Thymus (tissue), 11 donors: ENCODE data around the gene TMEM92. TPM values are rescaled to one million over a fixed set of nuclear protein-coding genes. Genes with fewer than 3 reads are reported as not detected.
"Not testable (repeated sequence)": the region's sequence is repeated elsewhere in the genome, so short reads cannot be mapped to it uniquely, and the experiment has no call there.

Experiments
- DNase-seq, 9 donors: peaks; one replicate each; pipeline ENCODE4 v3.0.0-alpha.2; 2013; ENCODE audit warnings: low spot score in 9 of 9, low read depth in 6 of 9, missing footprints in 1 of 9
- H3K27ac ChIP-seq, 2 donors: one replicate each; pipeline ENCODE4 v1.5.1; 2013; ENCODE audit warnings: control low read depth in 1 of 2, low read depth in 1 of 2, low read length in 1 of 2, mild to moderate bottlenecking in 1 of 2, moderate library complexity in 1 of 2
- H3K27me3 ChIP-seq, 2 donors: one replicate each; pipeline ENCODE4 v1.5.1; 2013; ENCODE audit warnings: low read length in 1 of 2; ENCODE audit not compliant: control insufficient read depth in 2 of 2, insufficient read depth in 1 of 2
- H3K36me3 ChIP-seq, 2 donors: one replicate each; pipeline ENCODE4 v1.5.1; 2013; ENCODE audit warnings: low read length in 1 of 2, mild to moderate bottlenecking in 1 of 2, moderate library complexity in 1 of 2; ENCODE audit not compliant: control insufficient read depth in 2 of 2, insufficient read depth in 2 of 2
- H3K4me1 ChIP-seq, 2 donors: one replicate each; pipeline ENCODE4 v1.5.1; 2013; ENCODE audit warnings: low read length in 2 of 2; ENCODE audit not compliant: control insufficient read depth in 2 of 2, insufficient read depth in 2 of 2
- H3K4me3 ChIP-seq, 2 donors: one replicate each; pipeline ENCODE4 v1.5.1; 2013; ENCODE audit warnings: low read length in 2 of 2, control low read depth in 1 of 2, mild to moderate bottlenecking in 1 of 2
- H3K9me3 ChIP-seq, 2 donors: one replicate each; pipeline ENCODE4 v1.5.1; 2013; ENCODE audit warnings: low read length in 1 of 2, mild to moderate bottlenecking in 1 of 2; ENCODE audit not compliant: control insufficient read depth in 2 of 2, insufficient read depth in 1 of 2
- WGBS: extraction: QIAGEN DNeasy Blood & Tissue Kit; methylation state at CpG from one replicate; pipeline ENCODE4 v1.1.7; 2013; 5-methylcytosine and 5-hydroxymethylcytosine counted together
- polyA plus RNA-seq: library from polyadenylated mRNA; stranded (reverse); fragments of 200-250 nt; gene quantifications from one replicate; pipeline ENCODE4 v1.2.3, GENCODE V29; 2013
- total RNA-seq: library from RNA; stranded (reverse); fragments of 120-200 nt; gene quantifications from one replicate; pipeline ENCODE4 v1.2.4, GENCODE V29; 2013
- donor health status: healthy.

The TMEM92 gene
- total and polyA plus RNA-seq, 2 donors: 0.09 TPM

- WGBS: 74% methylated on average over 8 of the region's 8 CpGs
- Histone ChIP-seq H3K4me3 (no peak overlapping the region), H3K4me1 (peaks cover 0 to 8% of the 10 kb centered on the region in 2 donors), H3K36me3 (no peaks in the 10 kb centered on the region), H3K27ac (peak overlapping the region in 1 of 2 donors; percentile 48), H3K9me3 (no peaks in the 10 kb centered on the region), H3K27me3 (no peaks in the 10 kb centered on the region)
- DNase-seq: no peak
Observed at GRCh38 chr17:50289991-50290702, 15.9 kb downstream of the TMEM92 start.

DNA sequence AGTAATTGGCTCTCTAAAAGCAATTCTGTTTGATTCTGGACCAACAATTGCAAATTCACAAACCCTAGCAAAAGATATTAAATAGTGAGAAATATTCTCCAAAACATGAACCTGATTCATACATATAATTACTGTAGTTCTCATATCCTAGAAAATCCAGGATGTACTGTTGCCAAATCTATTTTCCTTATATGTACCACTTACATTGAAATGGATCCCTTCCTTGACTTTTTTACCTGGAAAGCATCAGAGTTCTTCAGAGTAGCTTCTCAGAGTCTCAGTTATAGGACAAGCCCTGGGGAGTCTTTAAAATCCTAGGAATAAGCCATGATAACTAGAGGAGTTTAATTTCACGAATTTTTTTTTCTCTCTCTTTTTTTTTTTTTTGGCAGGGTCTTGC lies 16.7 kb downstream of the TMEM92 start:
- no peaks in the 10 kb centered on the region for H3K9me3 ChIP-seq
- WGBS: 91% methylated on average over 1 of the region's 1 CpG

GRCh38 chr17:50292465-50292864 lies 18.2 kb downstream of the TMEM92 start:
- no peaks in the 10 kb centered on the region for H3K36me3 ChIP-seq
- H3K4me1 ChIP-seq: peaks cover 0 to 8% of the 10 kb centered on the region in 2 donors
- WGBS: 82% methylated on average over 3 of the region's 3 CpGs
- DNase-seq: no peak
- H3K4me3 ChIP-seq: no peak overlapping the region
- no peak overlapping the region for H3K27ac ChIP-seq
- no peaks in the 10 kb centered on the region for H3K9me3 ChIP-seq
- no peaks in the 10 kb centered on the region for H3K27me3 ChIP-seq

More for the DNA sequence above, 16.7 kb downstream of the TMEM92 start:
- no peak overlapping the region for H3K4me3 ChIP-seq
- no peaks in the 10 kb centered on the region for H3K36me3 ChIP-seq
- no peak overlapping the region for H3K27ac ChIP-seq
- peaks cover 0 to 8% of the 10 kb centered on the region in 2 donors for H3K4me1 ChIP-seq
- DNase-seq: no peak
- no peaks in the 10 kb centered on the region for H3K27me3 ChIP-seq

DNA sequence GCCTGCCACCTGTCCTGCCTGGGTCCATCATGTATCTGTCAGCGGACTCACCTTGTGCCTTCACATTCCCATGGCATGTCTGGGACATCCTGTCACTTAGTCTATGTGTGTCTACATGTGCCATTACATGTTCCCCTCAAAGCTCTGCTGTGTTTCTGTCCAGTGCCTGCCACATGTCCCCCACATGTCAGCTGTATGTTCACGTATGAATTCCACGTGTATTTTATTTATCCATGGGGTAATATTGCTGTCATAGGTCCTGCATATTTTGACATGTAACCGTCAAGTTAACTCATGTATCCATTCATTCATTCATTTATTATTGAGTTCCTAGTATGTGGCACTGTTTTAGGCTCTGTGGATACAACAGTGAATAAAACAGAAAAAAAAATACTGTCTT lies 20.8 kb downstream of the TMEM92 start:
- no peak overlapping the region for H3K4me3 ChIP-seq
- H3K36me3 ChIP-seq: no peaks in the 10 kb centered on the region
- WGBS: 85% methylated on average over 4 of the region's 4 CpGs
- H3K4me1 ChIP-seq: peaks cover 0 to 3% of the 10 kb centered on the region in 2 donors
- no peak for DNase-seq
- H3K27me3 ChIP-seq: no peaks in the 10 kb centered on the region
- no peak overlapping the region for H3K27ac ChIP-seq
- H3K9me3 ChIP-seq: no peaks in the 10 kb centered on the region

- no peak overlapping the region for H3K27ac ChIP-seq
- H3K4me3 ChIP-seq: no peak overlapping the region
- H3K27me3 ChIP-seq: no peaks in the 10 kb centered on the region
- WGBS: 25% methylated on average over 7 of the region's 7 CpGs
- no peaks in the 10 kb centered on the region for H3K9me3 ChIP-seq
- no peaks in the 10 kb centered on the region for H3K4me1 ChIP-seq
- H3K36me3 ChIP-seq: no peaks in the 10 kb centered on the region
- DNase-seq: peak; percentile 19 to 79 (median 55)
Observed at GRCh38 chr17:50297407-50297865, 23.2 kb downstream of the TMEM92 start.

GRCh38 chr17:50298018-50298417 lies 23.8 kb downstream of the TMEM92 start:
- DNase-seq: no peak
- H3K4me3 ChIP-seq: no peak overlapping the region
- WGBS: 63% methylated on average over 11 of the region's 11 CpGs
- no peaks in the 10 kb centered on the region for H3K4me1 ChIP-seq
- H3K27ac ChIP-seq: no peak overlapping the region
- H3K36me3 ChIP-seq: no peaks in the 10 kb centered on the region
- no peaks in the 10 kb centered on the region for H3K27me3 ChIP-seq
- H3K9me3 ChIP-seq: no peaks in the 10 kb centered on the region

GRCh38 chr17:50299776-50300175 lies 25.5 kb downstream of the TMEM92 start:
- Histone ChIP-seq H3K36me3 (no peaks in the 10 kb centered on the region), H3K4me3 (no peak overlapping the region), H3K4me1 (no peaks in the 10 kb centered on the region), H3K27me3 (no peaks in the 10 kb centered on the region), H3K27ac (no peak overlapping the region), H3K9me3 (no peaks in the 10 kb centered on the region)
- WGBS: 93% methylated on average over 3 of the region's 3 CpGs
- DNase-seq: no peak

DNA sequence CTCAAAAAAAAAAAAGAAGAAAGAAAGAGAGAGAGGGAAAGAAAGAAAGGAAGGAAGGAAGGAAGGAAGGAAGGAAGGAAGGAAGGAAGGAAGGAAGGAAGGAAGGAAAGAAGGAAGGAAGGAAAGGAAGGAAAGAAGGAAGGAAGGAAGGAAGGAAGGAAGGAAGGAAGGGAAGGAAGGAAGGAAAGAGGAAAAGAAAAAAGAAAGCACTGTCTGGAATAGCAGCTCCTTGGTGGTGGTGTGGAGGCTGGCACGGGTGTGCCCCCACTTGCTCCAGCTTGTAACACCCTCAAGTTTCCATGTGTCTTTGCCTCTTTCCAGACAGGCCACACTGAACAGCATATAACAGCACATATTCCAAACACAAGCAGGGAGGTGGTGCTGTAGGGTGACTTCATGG lies 26.6 kb downstream of the TMEM92 start:
- not testable (repeated sequence) for H3K4me3 ChIP-seq, H3K27ac ChIP-seq, DNase-seq, H3K27me3 ChIP-seq, H3K36me3 ChIP-seq, H3K4me1 ChIP-seq, H3K9me3 ChIP-seq
- 82% methylated on average over 1 of the region's 1 CpG for WGBS

GRCh38 chr17:50301891-50302584 lies 27.8 kb downstream of the TMEM92 start:
- H3K9me3 ChIP-seq: no peaks in the 10 kb centered on the region
- no peak overlapping the region for H3K4me3 ChIP-seq
- H3K27ac ChIP-seq: no peak overlapping the region
- DNase-seq: no peak
- WGBS: 85% methylated on average over 9 of the region's 9 CpGs
- H3K27me3 ChIP-seq: no peaks in the 10 kb centered on the region
- no peaks in the 10 kb centered on the region for H3K36me3 ChIP-seq
- no peaks in the 10 kb centered on the region for H3K4me1 ChIP-seq
